AG04449 (cell line): ENCODE data around the gene SIVA1.

Source experiments
- CTCF ChIA-PET: fragments of 350-600 bp; formaldehyde crosslinking; extraction: SDS; loops from one replicate; lab custom pipeline; 2021; ENCODE audit warnings: antibody characterized with exemption; lab: Yijun Ruan, JAX
- POLR2A ChIA-PET: fragments of 400-600, 350-600 bp; formaldehyde crosslinking; extraction: SDS; loops from one replicate; lab custom pipeline; 2020; ENCODE audit warnings: antibody characterized with exemption, inconsistent platforms; lab: Yijun Ruan, JAX
- DNase-seq: peaks from one replicate; pipeline ENCODE4 v3.0.0-alpha.2; 2010; ENCODE audit warnings: low read depth, low spot score
- H3K4me3 ChIP-seq: 2 replicates; pipeline ENCODE4 v1.5.1; 2011; ENCODE audit warnings: low read depth, mild to moderate bottlenecking, control low read depth, low read length
- CTCF ChIP-seq: IDR thresholded peaks from one replicate; pipeline ENCODE4 v1.5.1; 2011; ENCODE audit warnings: mild to moderate bottlenecking, moderate library complexity, low read length, control low read depth, inconsistent platforms; ENCODE audit not compliant: insufficient read depth; ENCODE audit errors: missing control alignments

SIVA1 gene

GRCh38 chr14:104794631-104794992 is 41.7 kb downstream of the SIVA1 start:
- ChIA-PET POLR2A (interaction anchor here (1.1 kb wide), 1 partner anchor 24 kb away, joined by 3 read pairs; no protein-coding TSS in a partner anchor), CTCF (interaction anchor here (0.7 to 7.9 kb wide), 5 partner anchors 10 to 251 kb away, joined by 3 to 52 read pairs (median 4); no protein-coding TSS in a partner anchor)
- peak overlapping the region; percentile 70 for H3K4me3 ChIP-seq
- no peak for DNase-seq
- TF ChIP-seq CTCF: no peak

- ChIA-PET CTCF (interaction anchor here (0.7 to 7.9 kb wide), 3 partner anchors 25 to 251 kb away, joined by 3 to 52 read pairs (median 8); no protein-coding TSS in a partner anchor), POLR2A (interaction anchor here (1.1 kb wide), 1 partner anchor 24 kb away, joined by 3 read pairs; no protein-coding TSS in a partner anchor)
- peak within 1 kb of the TSS; percentile 70 for H3K4me3 ChIP-seq
- no peak for DNase-seq
- TF ChIP-seq CTCF: no peak
Observed at GRCh38 chr14:104794993-104795780, 42.2 kb downstream of the SIVA1 start, which contains the start of gene AKT1. Gene AKT1, minus strand, starts transcription at chr14:104795748. Its CDS starts 3,105 bp downstream, at chr14:104792643.

- CTCF ChIA-PET: interaction anchor here (7.9 kb wide), 1 partner anchor 26 kb away, joined by 52 read pairs; no protein-coding TSS in a partner anchor
- no peak for TF ChIP-seq CTCF
- POLR2A ChIA-PET: no interaction called here
- DNase-seq: no peak
- H3K4me3 ChIP-seq: peak overlapping the region; percentile 58
Observed at GRCh38 chr14:104795781-104796686, 43.1 kb downstream of the SIVA1 start.

- TF ChIP-seq CTCF: no peak
- no peak for DNase-seq
- no peak overlapping the region for H3K4me3 ChIP-seq
- ChIA-PET CTCF (interaction anchor here (7.9 kb wide), 1 partner anchor 27 kb away, joined by 52 read pairs; no protein-coding TSS in a partner anchor), POLR2A (no interaction called here)
Observed at GRCh38 chr14:104796687-104797081, 43.7 kb downstream of the SIVA1 start.

GRCh38 chr14:104797115-104798044 is 44.4 kb downstream of the SIVA1 start:
- no peak for TF ChIP-seq CTCF
- H3K4me3 ChIP-seq: no peak overlapping the region
- ChIA-PET POLR2A (no interaction called here), CTCF (interaction anchor here (0.9 to 7.9 kb wide), 4 partner anchors 24 to 29 kb away, joined by 4 to 52 read pairs (median 14); no protein-coding TSS in a partner anchor)
- no peak for DNase-seq
